Stimulated activated CD8-positive, alpha-beta memory T cell treated with anti-CD3 and anti-CD28 coated beads, Interleukin-12 subunit alpha, Interleukin-12 subunit beta, amount 100 ng/mL, for 1 hour (primary cell): Measurements from ENCODE around the gene C1orf56.
"Not testable (repeated sequence)": the region's sequence is repeated elsewhere in the genome, so short reads cannot be mapped to it uniquely, and the experiment has no call there.

Source experiments
- DNase-seq: peaks from one replicate; pipeline ENCODE4 v3.0.0-alpha.2; 2020; ENCODE audit warnings: low read depth

Gene C1orf56

DNA sequence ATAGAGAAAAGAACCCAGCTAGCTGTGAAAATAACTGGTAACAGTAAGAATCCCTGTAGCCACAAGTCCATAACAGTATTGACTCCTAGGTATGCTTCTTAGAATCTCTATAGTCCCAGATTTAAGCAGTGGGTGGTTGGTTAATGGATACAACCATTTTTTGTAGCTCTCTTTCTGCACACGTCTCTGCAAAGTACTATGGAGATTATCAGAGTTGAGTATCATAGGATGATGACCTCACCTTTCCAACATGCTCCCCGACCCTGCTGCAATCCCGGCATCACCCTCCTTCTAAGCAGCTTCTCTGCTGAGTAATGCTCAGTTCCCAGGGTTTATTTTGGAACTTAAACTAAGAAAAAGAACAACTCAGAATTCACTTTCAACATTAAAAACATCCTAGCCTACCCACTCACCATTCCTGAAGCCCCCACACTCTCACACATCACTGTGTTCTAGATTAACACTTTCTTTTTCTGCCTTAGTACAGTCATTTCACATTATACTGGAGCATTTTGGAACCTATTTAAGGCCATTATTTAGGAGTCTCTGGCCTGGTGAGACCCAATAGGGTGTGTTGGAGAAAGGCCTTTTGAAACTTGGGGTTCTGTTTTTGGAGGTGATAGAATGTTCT, 15.3 kb downstream of the C1orf56 start:
- no peak for DNase-seq

DNA sequence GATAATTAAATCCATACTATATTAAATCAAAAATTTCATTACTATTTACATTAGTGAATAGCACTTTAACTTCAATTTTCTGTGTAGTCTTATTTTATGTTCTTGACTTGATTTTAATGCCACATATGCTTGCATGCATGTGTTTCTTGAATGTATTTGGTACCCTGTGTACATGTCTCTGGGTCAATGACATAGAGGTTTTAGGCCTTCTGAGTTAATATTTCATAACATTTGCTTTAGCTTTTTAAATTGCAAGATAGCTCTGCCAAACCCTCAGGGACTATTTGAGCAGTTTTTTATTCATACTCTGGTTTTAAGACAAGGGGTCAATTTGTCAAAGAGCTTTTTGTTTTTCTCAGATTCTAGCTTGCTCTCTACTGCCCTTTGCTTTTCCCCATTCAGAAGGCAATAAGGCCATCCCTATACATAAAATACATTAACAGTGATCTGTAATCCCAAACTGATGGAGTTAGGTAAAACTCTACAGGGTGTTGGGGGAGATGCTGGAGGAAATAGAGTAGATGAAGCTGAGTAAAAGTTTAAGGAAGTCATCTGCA, 17.6 kb downstream of the C1orf56 start:
- no peak for DNase-seq

DNA sequence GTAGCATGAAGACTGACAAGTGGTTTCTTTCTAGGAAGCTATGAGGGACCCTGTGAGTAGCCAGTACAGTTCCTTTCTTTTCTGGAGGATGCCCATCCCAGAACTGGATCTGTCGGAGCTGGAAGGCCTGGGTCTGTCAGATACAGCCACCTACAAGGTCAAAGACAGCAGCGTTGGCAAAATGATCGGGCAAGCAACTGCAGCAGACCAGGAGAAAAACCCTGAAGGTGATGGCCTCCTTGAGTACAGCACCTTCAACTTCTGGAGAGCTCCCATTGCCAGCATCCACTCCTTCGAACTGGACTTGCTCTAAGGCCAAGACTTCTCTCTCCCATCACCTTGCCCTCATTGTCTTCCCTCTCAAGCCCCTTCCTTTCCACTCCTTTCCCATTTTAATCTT, 19.6 kb downstream of the C1orf56 start:
- no peak for DNase-seq

DNA sequence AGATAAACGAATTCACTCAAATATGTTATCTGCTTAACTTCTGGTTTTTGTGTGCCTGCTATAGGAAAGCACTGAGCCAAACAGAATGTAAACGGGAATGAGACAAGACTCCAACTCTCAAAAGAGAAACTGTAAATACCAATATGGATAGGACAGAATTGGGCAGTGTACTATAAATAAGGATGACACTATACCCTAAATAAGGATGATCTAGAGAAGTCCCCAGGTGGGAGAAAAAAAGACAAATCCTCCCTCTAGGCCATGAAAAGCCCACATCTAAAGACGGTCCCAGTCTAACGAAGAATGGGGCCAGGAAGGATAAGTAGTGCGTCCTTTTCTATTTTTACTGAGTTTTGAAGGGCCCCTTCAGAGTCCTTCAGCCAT, 21.5 kb downstream of the C1orf56 start:
- DNase-seq = no peak

DNA sequence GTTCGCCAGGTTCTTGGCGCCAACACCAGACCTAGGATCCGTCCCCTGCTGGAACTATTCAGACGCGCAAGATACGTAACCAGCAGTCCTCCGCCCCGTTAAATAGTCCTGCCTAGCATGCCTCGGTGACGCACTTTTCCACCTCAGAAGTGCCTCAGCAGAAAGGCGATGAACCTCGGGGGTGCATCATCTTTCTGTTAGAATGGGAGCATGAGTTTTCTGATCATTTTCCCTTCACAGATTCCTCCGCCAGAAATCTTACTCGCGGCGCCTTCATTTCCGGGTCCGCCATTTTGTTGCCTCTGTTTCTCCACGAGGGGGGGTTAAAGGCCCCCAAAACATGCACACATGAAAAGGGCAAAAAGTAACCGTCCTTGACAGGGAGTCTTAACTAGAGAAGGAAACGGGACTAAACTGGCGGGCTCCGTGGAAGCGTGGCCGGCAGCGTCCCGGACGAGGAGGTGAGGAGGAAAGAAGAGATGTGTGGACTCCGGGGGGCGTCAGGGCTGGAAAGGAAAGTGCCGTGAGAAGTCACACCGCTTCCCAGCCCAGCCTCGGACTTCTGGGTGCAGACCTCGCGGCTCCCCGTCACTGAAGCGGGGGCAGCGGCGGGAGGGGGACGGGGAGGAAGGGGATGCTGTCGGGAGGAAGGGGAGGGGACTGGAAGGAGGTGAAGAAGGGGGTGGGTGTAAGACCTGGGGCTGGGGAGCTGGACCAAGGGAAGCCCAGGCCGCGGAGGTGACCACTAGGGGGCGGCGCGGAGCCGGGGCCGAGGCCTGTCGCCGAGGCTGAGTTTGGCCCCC, 23.1 kb downstream of the C1orf56 start, which contains the start of gene GABPB2:
GABPB2 (plus strand) TSS at position 288 of the 803 bp plus-strand sequence. CDS start 17,429 bp downstream, outside the sequence.
- DNase-seq = peak; percentile 66

DNA sequence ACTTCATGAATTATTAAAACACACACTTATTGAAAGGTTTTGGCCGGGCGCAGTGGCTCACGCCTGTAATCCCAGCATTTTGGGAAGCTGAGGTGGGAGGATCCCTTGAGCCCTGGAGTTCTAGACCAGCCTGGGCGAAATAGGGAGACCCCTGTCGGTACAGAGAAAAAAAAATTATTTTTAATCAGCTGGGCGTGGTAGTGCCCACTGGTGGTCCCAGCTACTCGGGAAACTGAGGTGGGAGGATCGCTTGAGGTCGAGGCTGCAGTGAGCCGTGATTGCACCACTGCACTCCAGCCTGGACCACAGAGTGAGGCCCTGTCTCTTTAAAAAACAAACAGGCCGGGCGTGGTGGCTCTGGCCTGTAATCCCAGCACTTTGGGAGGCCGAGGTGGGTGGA, 24.7 kb downstream of the C1orf56 start:
- no peak for DNase-seq

DNA sequence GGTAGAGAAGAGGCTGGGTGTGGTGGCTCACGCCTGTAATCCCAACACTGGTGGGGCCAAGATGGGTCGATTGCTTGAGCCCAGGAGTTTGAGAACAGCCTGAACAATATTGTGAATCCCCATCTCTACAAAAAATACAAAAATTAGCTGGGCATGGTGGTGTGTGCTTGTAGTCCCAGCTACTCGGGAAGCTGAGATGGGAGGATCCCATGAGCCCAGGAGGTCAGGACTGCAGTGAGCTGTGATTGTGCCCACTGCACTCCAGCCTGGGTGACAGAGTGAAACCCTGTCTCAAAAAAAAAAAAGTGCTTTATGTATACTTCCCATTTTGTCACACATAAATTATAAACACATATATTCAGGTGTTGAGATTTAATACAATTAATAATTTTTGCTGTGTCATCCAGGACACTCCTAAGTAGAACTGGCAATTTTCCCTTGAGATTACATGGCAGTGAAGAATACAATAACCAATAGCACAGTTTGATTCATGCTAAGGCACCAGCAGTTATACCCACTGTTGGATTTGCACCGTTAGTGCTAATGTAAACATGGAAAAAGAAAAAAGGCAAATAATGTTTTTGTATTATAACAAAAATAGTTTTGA, 38.5 kb downstream of the C1orf56 start:
- DNase-seq = no peak

DNA sequence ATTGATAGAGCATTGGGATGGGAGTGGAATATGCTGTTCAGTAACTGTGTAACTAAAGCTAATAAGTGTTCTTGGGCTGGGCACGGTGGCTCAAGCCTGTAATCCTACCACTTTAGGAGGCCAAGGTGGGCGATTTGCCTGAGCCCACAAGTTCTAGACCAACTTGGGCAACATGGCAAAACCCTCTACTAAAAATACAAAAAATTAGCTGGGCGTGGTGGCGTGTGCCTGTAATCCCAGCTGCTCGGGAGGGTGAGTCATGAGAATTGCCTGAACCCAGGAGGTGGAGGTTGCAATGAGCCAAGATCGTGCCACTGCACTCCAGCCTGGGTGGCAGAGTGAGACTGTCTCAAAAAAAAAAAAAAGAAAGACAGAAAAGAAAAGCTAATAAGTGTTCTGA, 49.9 kb downstream of the C1orf56 start:
- DNase-seq = not testable (repeated sequence)

DNA sequence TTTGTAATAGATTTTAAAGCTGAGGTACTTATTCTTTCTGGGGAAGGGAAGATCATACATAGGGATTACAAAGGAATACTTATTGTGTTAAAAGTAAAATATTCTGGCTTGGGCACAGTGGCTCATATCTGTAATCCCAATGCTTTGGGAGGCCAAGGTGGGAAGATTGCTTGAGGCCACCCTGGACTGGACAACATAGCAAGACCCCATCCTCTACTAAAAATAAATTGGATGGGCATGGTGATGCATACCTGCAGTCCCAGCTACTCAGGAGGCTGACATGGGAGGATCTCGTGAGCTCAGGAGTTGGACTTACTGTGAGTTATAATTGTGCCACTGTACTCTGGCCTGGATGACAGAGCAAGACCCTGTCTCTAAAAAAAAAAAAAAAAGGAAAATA, 50.6 kb downstream of the C1orf56 start:
- DNase-seq = no peak
